ENCODE data around the gene EDIL3.

DNA sequence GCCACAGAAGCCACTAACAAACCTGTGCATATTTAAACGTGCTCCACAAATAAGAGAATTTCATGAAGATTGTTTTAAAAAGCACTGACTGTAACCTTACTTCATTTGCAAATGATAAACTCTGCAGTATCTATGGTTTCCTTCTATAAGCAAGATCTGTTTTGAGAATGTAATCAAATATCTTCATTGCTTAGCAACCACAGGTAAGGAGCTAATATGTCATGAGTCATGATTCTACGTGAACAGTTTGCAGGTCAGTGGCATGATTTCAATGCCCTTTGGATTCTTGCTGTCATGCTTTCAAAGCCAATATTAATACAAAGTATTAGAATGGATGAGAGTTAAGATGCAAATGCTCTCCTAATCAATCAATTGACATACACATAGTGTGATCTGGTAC is 325.0 kb downstream of the EDIL3 start:
- no peak for TF ChIP-seq POLR2AphosphoS5 (IDR thresholded peaks at IDR 0.05; ENCODE audit: low read depth, low read length)
- TF ChIP-seq, protein P1, sequence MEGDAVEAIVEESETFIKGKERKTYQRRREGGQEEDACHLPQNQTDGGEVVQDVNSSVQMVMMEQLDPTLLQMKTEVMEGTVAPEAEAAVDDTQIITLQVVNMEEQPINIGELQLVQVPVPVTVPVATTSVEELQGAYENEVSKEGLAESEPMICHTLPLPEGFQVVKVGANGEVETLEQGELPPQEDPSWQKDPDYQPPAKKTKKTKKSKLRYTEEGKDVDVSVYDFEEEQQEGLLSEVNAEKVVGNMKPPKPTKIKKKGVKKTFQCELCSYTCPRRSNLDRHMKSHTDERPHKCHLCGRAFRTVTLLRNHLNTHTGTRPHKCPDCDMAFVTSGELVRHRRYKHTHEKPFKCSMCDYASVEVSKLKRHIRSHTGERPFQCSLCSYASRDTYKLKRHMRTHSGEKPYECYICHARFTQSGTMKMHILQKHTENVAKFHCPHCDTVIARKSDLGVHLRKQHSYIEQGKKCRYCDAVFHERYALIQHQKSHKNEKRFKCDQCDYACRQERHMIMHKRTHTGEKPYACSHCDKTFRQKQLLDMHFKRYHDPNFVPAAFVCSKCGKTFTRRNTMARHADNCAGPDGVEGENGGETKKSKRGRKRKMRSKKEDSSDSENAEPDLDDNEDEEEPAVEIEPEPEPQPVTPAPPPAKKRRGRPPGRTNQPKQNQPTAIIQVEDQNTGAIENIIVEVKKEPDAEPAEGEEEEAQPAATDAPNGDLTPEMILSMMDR (IDR thresholded peaks at IDR 0.05) = no peak
